Chondrocyte (in vitro differentiated cells): ENCODE data around the gene TMEM106C. TPM values are rescaled to one million over a fixed set of nuclear protein-coding genes. Genes with fewer than 3 reads are reported as not detected.
A peak's percentile ranks its signal among the peaks of the same experiment; 100 is the strongest.

Source experiments
- DNase-seq: peaks from one replicate; pipeline ENCODE4 v3.0.0; 2021; ENCODE audit warnings: mixed read lengths, low spot score
- H3K27ac Mint-ChIP-seq: one replicate; pipeline ENCODE4 v1.8.0; 2021; ENCODE audit warnings: mild to moderate bottlenecking, moderate library complexity, mixed read lengths; ENCODE audit not compliant: unreplicated experiment
- H3K27me3 Mint-ChIP-seq: 2 replicates; pipeline ENCODE4 v1.8.0; 2021; ENCODE audit warnings: low read depth, mixed read lengths
- H3K36me3 Mint-ChIP-seq: 2 replicates; pipeline ENCODE4 v1.8.0; 2021; ENCODE audit warnings: low read depth, mixed read lengths
- H3K4me1 Mint-ChIP-seq: 2 replicates; pipeline ENCODE4 v1.8.0; 2021; ENCODE audit warnings: low read depth, mild to moderate bottlenecking, mixed read lengths
- H3K4me3 Mint-ChIP-seq: one replicate; pipeline ENCODE4 v1.8.0; 2021; ENCODE audit warnings: mild to moderate bottlenecking, moderate library complexity, mixed read lengths; ENCODE audit not compliant: unreplicated experiment
- H3K9me3 Mint-ChIP-seq: 2 replicates; pipeline ENCODE4 v1.8.0; 2021; ENCODE audit warnings: low read depth, mixed read lengths
- total RNA-seq: library from RNA; stranded (reverse); gene quantifications from 3 replicates; pipeline ENCODE4 v1.2.1, GENCODE V29; 2021
- TF ChIP-seq, protein P1 (sequence below): fragments of 200-600 bp; sonication (generic); IDR thresholded peaks from 2 replicates; pipeline ENCODE4 v1.5.0; 2021; ENCODE audit warnings: antibody characterized with exemption, mild to moderate bottlenecking, moderate library complexity

TMEM106C gene
- total RNA-seq, 1 donor from 2014 or later: 54.3 TPM

DNA sequence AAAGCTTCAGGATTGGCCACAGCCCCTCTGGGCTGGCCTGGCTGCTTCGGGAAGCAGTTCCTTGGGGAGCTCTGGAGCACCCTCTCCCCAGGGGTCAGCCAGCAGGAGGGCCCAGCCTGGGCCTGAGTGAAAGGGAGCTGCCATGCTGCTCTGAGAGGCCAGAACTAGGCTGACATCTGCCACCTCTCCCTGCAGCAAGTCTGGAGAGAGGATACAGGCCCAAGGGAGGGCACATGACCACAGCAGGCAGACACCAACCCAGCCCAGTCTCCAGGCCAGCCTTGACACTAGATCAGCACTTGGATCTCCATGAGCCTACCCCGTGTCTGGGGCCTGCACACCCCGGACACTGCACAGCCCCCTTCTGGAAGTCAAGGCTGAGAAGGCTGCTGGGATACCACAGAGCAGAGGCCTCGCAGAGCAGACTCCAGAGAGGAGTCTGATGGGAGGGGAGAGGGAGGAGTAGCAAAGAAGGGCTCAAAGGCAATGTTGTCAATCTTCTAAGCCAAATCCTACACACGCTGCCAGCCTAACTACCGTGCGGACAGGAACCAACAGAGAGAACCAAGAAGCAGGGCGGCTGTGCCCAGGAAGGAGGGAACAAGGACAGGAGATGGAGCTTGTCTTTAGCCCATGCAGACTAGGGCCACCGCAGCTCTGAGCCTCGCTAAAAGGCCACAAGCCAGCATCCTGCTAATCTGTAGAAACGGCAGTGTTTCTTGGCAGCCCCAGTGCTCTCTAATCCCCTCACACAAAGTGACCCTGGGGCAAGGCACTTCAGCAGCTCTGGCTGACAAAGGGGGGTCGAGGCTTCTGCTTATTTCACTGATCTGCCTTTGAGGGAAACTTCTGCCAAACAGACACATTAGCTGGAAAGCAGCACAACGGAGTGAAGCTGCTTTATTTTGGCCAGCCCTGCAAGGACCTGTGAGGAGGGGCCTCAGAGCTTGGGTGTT, 28.0 kb downstream of the TMEM106C start:
- H3K27me3 Mint-ChIP-seq: no peaks in the 10 kb centered on the region
- TF ChIP-seq, protein P1, sequence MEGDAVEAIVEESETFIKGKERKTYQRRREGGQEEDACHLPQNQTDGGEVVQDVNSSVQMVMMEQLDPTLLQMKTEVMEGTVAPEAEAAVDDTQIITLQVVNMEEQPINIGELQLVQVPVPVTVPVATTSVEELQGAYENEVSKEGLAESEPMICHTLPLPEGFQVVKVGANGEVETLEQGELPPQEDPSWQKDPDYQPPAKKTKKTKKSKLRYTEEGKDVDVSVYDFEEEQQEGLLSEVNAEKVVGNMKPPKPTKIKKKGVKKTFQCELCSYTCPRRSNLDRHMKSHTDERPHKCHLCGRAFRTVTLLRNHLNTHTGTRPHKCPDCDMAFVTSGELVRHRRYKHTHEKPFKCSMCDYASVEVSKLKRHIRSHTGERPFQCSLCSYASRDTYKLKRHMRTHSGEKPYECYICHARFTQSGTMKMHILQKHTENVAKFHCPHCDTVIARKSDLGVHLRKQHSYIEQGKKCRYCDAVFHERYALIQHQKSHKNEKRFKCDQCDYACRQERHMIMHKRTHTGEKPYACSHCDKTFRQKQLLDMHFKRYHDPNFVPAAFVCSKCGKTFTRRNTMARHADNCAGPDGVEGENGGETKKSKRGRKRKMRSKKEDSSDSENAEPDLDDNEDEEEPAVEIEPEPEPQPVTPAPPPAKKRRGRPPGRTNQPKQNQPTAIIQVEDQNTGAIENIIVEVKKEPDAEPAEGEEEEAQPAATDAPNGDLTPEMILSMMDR: no peak
- peaks cover 18% of the 10 kb centered on the region for H3K4me1 Mint-ChIP-seq

DNA sequence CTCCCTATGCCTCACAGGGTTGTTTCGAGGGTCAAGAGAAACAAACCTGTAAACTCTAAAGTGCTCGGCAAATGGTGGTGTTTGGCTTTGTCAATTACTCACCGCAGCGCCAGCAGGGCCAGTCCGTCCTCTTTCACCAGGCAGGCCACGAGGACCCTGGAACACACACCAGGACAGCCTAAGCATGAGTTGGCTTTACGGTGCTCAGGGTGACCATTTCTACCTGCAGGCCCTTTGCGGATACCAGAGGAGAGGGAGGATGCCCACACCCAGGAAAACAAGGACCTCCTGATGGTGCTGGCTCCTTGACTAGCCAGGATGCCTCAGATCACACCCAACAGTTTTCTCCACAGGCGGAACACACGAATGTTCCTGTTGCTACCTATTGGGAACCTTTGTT, 29.4 kb downstream of the TMEM106C start:
- Mint-ChIP-seq H3K27me3 (no peaks in the 10 kb centered on the region), H3K4me1 (peaks cover 17% of the 10 kb centered on the region), H3K9me3 (no peaks in the 10 kb centered on the region), H3K27ac (no peak overlapping the region), H3K36me3 (no peaks in the 10 kb centered on the region), H3K4me3 (no peak overlapping the region)
- TF ChIP-seq, protein P1: no peak
- DNase-seq: peak; percentile 41

More for the DNA sequence above, 28.0 kb downstream of the TMEM106C start:
- no peaks in the 10 kb centered on the region for H3K9me3 Mint-ChIP-seq
- no peaks in the 10 kb centered on the region for H3K36me3 Mint-ChIP-seq
- no peak overlapping the region for H3K27ac Mint-ChIP-seq
- no peak overlapping the region for H3K4me3 Mint-ChIP-seq
- peak; percentile 65 for DNase-seq

DNA sequence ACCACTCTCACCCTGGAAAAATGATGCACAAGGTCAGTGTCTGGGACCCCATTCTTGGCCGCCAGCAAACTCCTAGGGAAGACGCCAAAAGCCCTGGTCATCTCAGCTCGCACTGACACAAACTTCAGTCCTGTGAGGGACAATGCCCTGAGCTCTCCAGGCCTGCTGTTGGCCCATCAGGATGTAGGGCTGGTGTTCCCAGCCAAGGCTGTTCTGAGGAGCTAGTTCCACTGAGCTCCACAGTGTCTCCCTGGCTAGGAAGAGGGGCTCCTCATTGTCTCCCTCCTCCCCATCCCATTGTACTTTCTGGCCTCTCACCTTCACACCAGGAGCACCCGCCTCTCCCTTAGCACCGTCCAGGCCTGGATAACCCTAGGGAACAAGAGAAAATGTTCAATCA, 30.1 kb downstream of the TMEM106C start:
- Mint-ChIP-seq H3K4me3 (no peak overlapping the region), H3K36me3 (no peaks in the 10 kb centered on the region), H3K4me1 (peaks cover 10% of the 10 kb centered on the region), H3K27me3 (peaks cover 6% of the 10 kb centered on the region), H3K9me3 (no peaks in the 10 kb centered on the region), H3K27ac (no peak overlapping the region)
- peak; percentile 40 for DNase-seq
- TF ChIP-seq, protein P1: no peak

DNA sequence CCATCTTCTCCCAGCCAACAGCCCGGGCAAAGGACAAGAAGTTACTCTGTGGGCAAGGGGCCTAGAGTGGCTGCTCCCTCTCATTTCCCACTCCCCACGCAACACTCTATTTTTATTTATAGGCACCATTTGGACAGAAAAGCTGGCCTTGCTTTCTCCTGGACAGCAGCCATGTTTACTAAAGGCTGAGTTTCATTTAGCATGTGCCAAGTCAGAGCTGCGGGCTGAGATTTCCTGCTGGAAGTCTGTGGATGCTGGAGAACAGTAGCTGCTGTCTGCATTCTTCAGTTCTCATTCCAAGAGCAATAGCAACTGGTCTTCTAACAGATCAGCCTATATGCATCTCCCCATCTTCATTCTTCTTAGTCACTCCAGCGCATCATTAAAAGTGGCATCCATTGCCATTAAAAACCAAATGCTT, 32.6 kb downstream of the TMEM106C start:
- Mint-ChIP-seq H3K27ac (no peak overlapping the region), H3K27me3 (peaks cover 16% of the 10 kb centered on the region), H3K9me3 (no peaks in the 10 kb centered on the region), H3K4me3 (no peak overlapping the region), H3K4me1 (peaks cover 9% of the 10 kb centered on the region), H3K36me3 (no peaks in the 10 kb centered on the region)
- no peak for DNase-seq
- TF ChIP-seq, protein P1: no peak

DNA sequence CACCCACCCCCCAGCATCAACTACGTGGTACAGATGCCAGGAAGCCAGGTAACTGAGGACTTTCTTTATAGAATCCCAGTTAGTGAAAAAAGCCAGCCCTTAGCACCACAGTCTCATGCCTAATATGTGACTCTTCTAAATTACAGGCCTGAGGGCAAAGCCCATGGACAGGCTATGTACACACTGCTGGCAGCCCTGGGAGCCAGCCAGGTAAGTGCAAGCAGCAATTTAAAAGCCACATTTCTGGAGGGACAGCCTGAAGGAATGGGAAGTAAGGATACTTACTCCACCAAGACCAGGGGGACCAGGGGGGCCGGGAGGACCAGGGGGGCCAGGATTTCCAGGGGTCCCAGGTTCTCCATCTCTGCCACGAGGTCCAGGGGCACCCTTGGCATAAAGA, 33.9 kb downstream of the TMEM106C start:
- TF ChIP-seq, protein P1: no peak
- Mint-ChIP-seq H3K4me3 (no peak overlapping the region), H3K27me3 (peaks cover 20% of the 10 kb centered on the region), H3K27ac (no peak overlapping the region), H3K4me1 (peaks cover 22% of the 10 kb centered on the region), H3K36me3 (no peaks in the 10 kb centered on the region), H3K9me3 (no peaks in the 10 kb centered on the region)
- DNase-seq: no peak
